ENCODE results near the gene SLIT3. TPM values are rescaled to one million over a fixed set of nuclear protein-coding genes. Genes with fewer than 3 reads are reported as not detected.

SLIT3 gene
- total RNA-seq, 1 experiment from 2014 or later = 0.10 TPM

DNA sequence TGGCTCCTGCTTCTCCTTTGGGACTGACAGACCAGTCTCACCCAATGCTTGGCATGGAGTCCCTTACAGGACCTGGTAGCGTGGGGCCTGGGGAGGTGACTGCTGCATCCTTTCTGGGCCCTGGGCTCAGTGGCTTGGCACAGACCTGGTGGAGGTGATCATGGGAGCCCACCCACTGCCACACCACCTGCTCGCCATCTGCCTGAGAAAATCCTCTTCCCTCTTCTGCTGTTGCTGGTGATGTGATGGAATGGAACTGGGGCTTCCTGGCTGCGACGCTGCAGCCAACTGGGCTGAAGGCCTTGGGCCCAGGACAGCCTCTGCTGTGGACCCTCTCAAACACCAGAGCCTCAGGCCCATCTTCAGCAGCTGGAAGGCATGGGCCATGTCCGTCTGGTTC, 599.3 kb downstream of the SLIT3 start:
- intact Hi-C loops (cut with micrococcal nuclease) = loop anchor here (10.0 kb wide), 1 partner anchor 243 kb away; no protein-coding TSS in a partner anchor
- H2AFZ ChIP-seq (ENCODE audit: low read depth, low read length, poor library complexity, severe bottlenecking) = no peak overlapping the region
- no peak overlapping the region for H3K9ac ChIP-seq (ENCODE audit: low read length)
- TF ChIP-seq EZH2 (IDR thresholded peaks at IDR 0.05) (no peak), EGR1 (IDR thresholded peaks at IDR 0.05; ENCODE audit: low read depth) (no peak), SIN3A (IDR thresholded peaks at IDR 0.05; ENCODE audit: low read depth) (no peak), ZFX (IDR thresholded peaks at IDR 0.05) (no peak), ZBTB33 (IDR thresholded peaks at IDR 0.05; ENCODE audit: extremely low read depth, insufficient replicate concordance, low read length) (no peak), YY1 (IDR thresholded peaks at IDR 0.05; ENCODE audit: extremely low read depth, insufficient replicate concordance, low read depth, low read length) (no peak), FOSL1 (IDR thresholded peaks at IDR 0.05; ENCODE audit: low read depth) (no peak), CEBPB (IDR thresholded peaks at IDR 0.05; ENCODE audit: low read depth) (no peak)
- no peak for ATAC-seq
- no peaks in the 10 kb centered on the region for H3K4me1 ChIP-seq (ENCODE audit: control insufficient read depth in 1 of 2, insufficient read depth in 2 of 2, low read length in 2 of 2)
- RAD21 ChIA-PET (ENCODE audit: low non-redundant PET in 1 of 2, low total read pairs in 2 of 2, uncharacterized antibody in 2 of 2, unreplicated experiment in 2 of 2) = no interaction called here
- CTCF ChIA-PET = no interaction called here
- no peak overlapping the region for H3K4me2 ChIP-seq (ENCODE audit: low read length)
- no peaks in the 10 kb centered on the region for H3K36me3 ChIP-seq (ENCODE audit: control insufficient read depth in 1 of 2, insufficient read depth in 2 of 2, low read length in 2 of 2)
- peaks cover 5% of the 10 kb centered on the region; the same call in 1 of the 2 replicates for H3K27me3 ChIP-seq (ENCODE audit: insufficient read depth, low read length)
- H3K4me3 ChIP-seq (replicated peaks in 1 of 2; ENCODE audit: low read depth in 1 of 2, low read length in 2 of 2) = no peak overlapping the region
- BruUV-seq (replicated peaks) = no TSS peak
- no peaks in the 10 kb centered on the region for H3K9me3 ChIP-seq (ENCODE audit: control insufficient read depth in 1 of 2, insufficient read depth in 1 of 2, low read depth in 1 of 2, low read length in 2 of 2)
- H4K20me1 ChIP-seq (ENCODE audit: insufficient read depth) = no peaks in the 10 kb centered on the region
- POLR2A ChIA-PET = no interaction called here
- DNase-seq (ENCODE audit: low read depth, low spot score) = no peak
- no peaks in the 10 kb centered on the region for H3K79me2 ChIP-seq (ENCODE audit: insufficient read depth, low read length)
- no peak overlapping the region for H3K27ac ChIP-seq (ENCODE audit: low read depth, low read length)
- no peaks in the 10 kb centered on the region for H3K9me2 ChIP-seq (ENCODE audit: insufficient read depth)

DNA sequence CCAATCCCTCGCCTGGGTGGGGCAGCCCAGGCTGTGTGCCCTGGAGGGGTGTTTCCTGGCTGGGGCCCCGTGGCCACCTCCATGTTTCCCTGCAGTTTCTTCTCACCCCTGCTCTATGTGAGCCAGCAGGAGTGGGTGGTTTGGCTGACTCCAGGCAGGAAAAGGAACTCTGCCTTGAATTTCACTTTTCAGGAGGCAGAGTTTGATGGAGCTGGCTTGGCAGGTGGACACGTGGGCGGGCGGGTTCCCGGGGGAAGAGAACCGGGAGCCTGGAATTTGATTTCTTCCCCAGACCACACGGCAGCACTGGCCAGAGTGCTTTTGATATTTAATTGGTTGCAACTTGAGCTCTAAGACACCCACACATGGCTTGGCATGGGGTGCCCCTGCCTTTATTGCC, 601.9 kb downstream of the SLIT3 start:
- ATAC-seq = no peak
- BruUV-seq (replicated peaks) = no TSS peak
- TF ChIP-seq RAD21 (IDR thresholded peaks at IDR 0.05; ENCODE audit: low read depth) (no peak), POLR2A (IDR thresholded peaks at IDR 0.05; ENCODE audit: borderline replicate concordance, extremely low read depth, insufficient read depth, insufficient read length) (no peak), ELF1 (IDR thresholded peaks at IDR 0.05; ENCODE audit: borderline replicate concordance, low read depth) (no peak), SIN3A (IDR thresholded peaks at IDR 0.05; ENCODE audit: low read depth) (no peak), YY1 (IDR thresholded peaks at IDR 0.05; ENCODE audit: extremely low read depth, insufficient replicate concordance, low read depth, low read length) (no peak), SRF (IDR thresholded peaks at IDR 0.05; ENCODE audit: low read depth) (no peak), CEBPB (IDR thresholded peaks at IDR 0.05; ENCODE audit: low read depth) (no peak), FOSL1 (IDR thresholded peaks at IDR 0.05; ENCODE audit: low read depth) (no peak), POLR2AphosphoS5 (IDR thresholded peaks at IDR 0.05; ENCODE audit: low read depth, low read length) (no peak)
- TF ChIP-seq, protein P1, sequence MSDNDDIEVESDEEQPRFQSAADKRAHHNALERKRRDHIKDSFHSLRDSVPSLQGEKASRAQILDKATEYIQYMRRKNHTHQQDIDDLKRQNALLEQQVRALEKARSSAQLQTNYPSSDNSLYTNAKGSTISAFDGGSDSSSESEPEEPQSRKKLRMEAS (IDR thresholded peaks at IDR 0.05) = no peak
- no peak for DNase-seq (ENCODE audit: low read depth, low spot score)
- Histone ChIP-seq H3K4me3 (replicated peaks in 1 of 2; ENCODE audit: low read depth in 1 of 2, low read length in 2 of 2) (no peak overlapping the region), H3K27me3 (ENCODE audit: insufficient read depth, low read length) (peaks cover 5% of the 10 kb centered on the region; the same call in 1 of the 2 replicates), H3K4me1 (ENCODE audit: control insufficient read depth in 1 of 2, insufficient read depth in 2 of 2, low read length in 2 of 2) (no peaks in the 10 kb centered on the region), H3K27ac (ENCODE audit: low read depth, low read length) (no peak overlapping the region), H3K79me2 (ENCODE audit: insufficient read depth, low read length) (no peaks in the 10 kb centered on the region), H3K9me3 (ENCODE audit: control insufficient read depth in 1 of 2, insufficient read depth in 1 of 2, low read depth in 1 of 2, low read length in 2 of 2) (no peaks in the 10 kb centered on the region), H3K36me3 (ENCODE audit: control insufficient read depth in 1 of 2, insufficient read depth in 2 of 2, low read length in 2 of 2) (no peaks in the 10 kb centered on the region), H4K20me1 (ENCODE audit: insufficient read depth) (no peaks in the 10 kb centered on the region), H3K4me2 (ENCODE audit: low read length) (no peak overlapping the region), H3K9me2 (ENCODE audit: insufficient read depth) (no peaks in the 10 kb centered on the region), H2AFZ (ENCODE audit: low read depth, low read length, poor library complexity, severe bottlenecking) (no peak overlapping the region), H3K9ac (ENCODE audit: low read length) (no peak overlapping the region)
- intact Hi-C loops (cut with micrococcal nuclease) = no loop called here
- ChIA-PET RAD21 (ENCODE audit: low non-redundant PET in 1 of 2, low total read pairs in 2 of 2, uncharacterized antibody in 2 of 2, unreplicated experiment in 2 of 2) (no interaction called here), CTCF (no interaction called here), POLR2A (no interaction called here)

Measured in HCT116 (cell line).